Bronchial smooth muscle cell (primary cell): ENCODE data around the gene GON4L. TPM values are rescaled to one million over a fixed set of nuclear protein-coding genes. Genes with fewer than 3 reads are reported as not detected.

Source experiments
- total RNA-seq: library from RNA; depleted of rRNA; stranded (reverse); fragments of >200 nt; gene quantifications from 2 replicates; pipeline ENCODE4 v1.2.1, GENCODE V29; 2014

GON4L gene
- total RNA-seq: 23.6 and 24.1 TPM in 2 replicates

GRCh38 chr1:155856975-155857930 is at the start of gene GON4L:
TSS of gene GON4L (minus strand) at chr1:155857214. CDS start at chr1:155853780, 3,434 bp downstream.

GRCh38 chr1:155859234-155859829 is 2.3 kb upstream of the GON4L start, which contains the start of gene SYT11:
TSS of gene SYT11 (plus strand) at chr1:155859567. CDS start at chr1:155859762, 195 bp downstream.

Other genes with a start within 250 kb of the GON4L start
- gene MSTO1, start 247.0 kb downstream of the GON4L start, total RNA-seq: 21.8 and 28.3 TPM in 2 replicates
- 34.9 and 41.1 TPM in 2 replicates for gene YY1AP1, start 168.4 kb downstream of the GON4L start, total RNA-seq
- gene DAP3, start 168.1 kb downstream of the GON4L start, total RNA-seq: 39.3 and 40.5 TPM in 2 replicates
- 37.8 and 39.4 TPM in 2 replicates for gene SYT11, start 2.4 kb upstream of the GON4L start, total RNA-seq
- 24.6 and 40.6 TPM in 2 replicates for gene RIT1, start 54.1 kb upstream of the GON4L start, total RNA-seq
- 18.0 and 24.0 TPM in 2 replicates for gene KHDC4, start 77.2 kb upstream of the GON4L start, total RNA-seq
- gene RXFP4, start 84.4 kb upstream of the GON4L start, total RNA-seq: not detected in 2 replicates
- 68.9 and 151 TPM in 2 replicates for gene ARHGEF2, start 121.3 kb upstream of the GON4L start, total RNA-seq
- 363 and 500 TPM in 2 replicates for gene SSR2, start 163.7 kb upstream of the GON4L start, total RNA-seq
- 6.4 and 6.9 TPM in 2 replicates for gene UBQLN4, start 196.6 kb upstream of the GON4L start, total RNA-seq
- 68.1 and 77.3 TPM in 2 replicates for gene LAMTOR2, start 197.6 kb upstream of the GON4L start, total RNA-seq
- 0.09 TPM in 1 of 2 replicates, not detected in the other for gene RAB25, start 203.9 kb upstream of the GON4L start, total RNA-seq
- 1.2 and 1.4 TPM in 2 replicates for gene MEX3A, start 225.3 kb upstream of the GON4L start, total RNA-seq